ENCODE measurements around the gene PTTG1IP.
A peak's percentile ranks its signal among the peaks of the same experiment; 100 is the strongest.

The PTTG1IP gene

GRCh38 chr21:44893948-44894656, 20.6 kb upstream of the PTTG1IP start:
- no peak for TF ChIP-seq ZNF501 (tag by site-specific recombination; IDR thresholded peaks at IDR 0.05)
- TF ChIP-seq SP7 (tag by site-specific recombination; IDR thresholded peaks at IDR 0.05): no peak
- peak; percentile 35; the same call in 1 of the 2 replicates for TF ChIP-seq ZNF544 (tag by site-specific recombination; IDR thresholded peaks at IDR 0.05)
- TF ChIP-seq BCL11A (tag by site-specific recombination; IDR thresholded peaks at IDR 0.05; ENCODE audit: low read depth): no peak
- peak; percentile 68; the same call in 1 of the 2 replicates for TF ChIP-seq GLIS1 (tag by site-specific recombination; IDR thresholded peaks at IDR 0.05)
- no peaks in the 10 kb centered on the region for H3K4me1 ChIP-seq (ENCODE audit: control insufficient read depth, insufficient read depth, low read length)
- ChIA-PET CTCF (interaction anchor here (0.6 to 3.7 kb wide), 13 partner anchors 13 to 401 kb away, joined by 3 to 25 read pairs (median 4); no protein-coding TSS in a partner anchor), POLR2A (interaction anchor here (0.7 kb wide), 1 partner anchor 19 kb away, joined by 3 read pairs; no protein-coding TSS in a partner anchor)
- H3K4me3 ChIP-seq (ENCODE audit: low read depth, low read length): no peak overlapping the region
- H3K36me3 ChIP-seq (ENCODE audit: control insufficient read depth in 2 of 2, insufficient read depth in 1 of 2, low read length in 2 of 2): no peaks in the 10 kb centered on the region
- H3K9me3 ChIP-seq (ENCODE audit: control insufficient read depth, insufficient read depth, low read depth, low read length): no peaks in the 10 kb centered on the region
- no peak overlapping the region for H3K27ac ChIP-seq (ENCODE audit: extremely low read depth, low read depth, low read length)

GRCh38 chr21:44893278-44893556, 19.7 kb upstream of the PTTG1IP start:
- ChIA-PET POLR2A (interaction anchor here (1.0 kb wide), 1 partner anchor 20 kb away, joined by 3 read pairs; the partner anchor contains the start of gene PTTG1IP), CTCF (interaction anchor here (0.6 to 3.7 kb wide), 19 partner anchors 12 to 402 kb away, joined by 3 to 25 read pairs (median 4); no protein-coding TSS in a partner anchor)
- Histone ChIP-seq H3K4me1 (ENCODE audit: control insufficient read depth, insufficient read depth, low read length) (no peaks in the 10 kb centered on the region), H3K27ac (ENCODE audit: extremely low read depth, low read depth, low read length) (no peak overlapping the region), H3K4me3 (ENCODE audit: low read depth, low read length) (no peak overlapping the region), H3K9me3 (ENCODE audit: control insufficient read depth, insufficient read depth, low read depth, low read length) (no peaks in the 10 kb centered on the region), H3K36me3 (ENCODE audit: control insufficient read depth in 2 of 2, insufficient read depth in 1 of 2, low read length in 2 of 2) (no peaks in the 10 kb centered on the region)
- TF ChIP-seq ZSCAN18 (tag by site-specific recombination; IDR thresholded peaks at IDR 0.05): no peak
- no peak for TF ChIP-seq ZNF626 (tag by site-specific recombination; IDR thresholded peaks at IDR 0.05)
- TF ChIP-seq ZNF544 (tag by site-specific recombination; IDR thresholded peaks at IDR 0.05): no peak
- no peak for TF ChIP-seq ZNF37A (tag by site-specific recombination; IDR thresholded peaks at IDR 0.05)
- TF ChIP-seq ZNF830 (tag by site-specific recombination; IDR thresholded peaks at IDR 0.05; ENCODE audit: low read depth): no peak
- TF ChIP-seq SP2 (tag by site-specific recombination; IDR thresholded peaks at IDR 0.05): no peak
- no peak for TF ChIP-seq ZNF391 (tag by site-specific recombination; IDR thresholded peaks at IDR 0.05; ENCODE audit: borderline replicate concordance, low read depth)
- no peak for TF ChIP-seq ZNF341 (tag by site-specific recombination; IDR thresholded peaks at IDR 0.05; ENCODE audit: low read depth)
- no peak for TF ChIP-seq KLF7 (tag by site-specific recombination; IDR thresholded peaks at IDR 0.05; ENCODE audit: borderline replicate concordance)
- TF ChIP-seq ZNF221 (tag by site-specific recombination; IDR thresholded peaks at IDR 0.05; ENCODE audit: borderline replicate concordance): no peak
- TF ChIP-seq ZNF398 (tag by site-specific recombination; IDR thresholded peaks at IDR 0.05): no peak
- no peak for TF ChIP-seq ZNF169 (tag by site-specific recombination; IDR thresholded peaks at IDR 0.05)
- no peak for TF ChIP-seq SP3 (tag by site-specific recombination; IDR thresholded peaks at IDR 0.05)
- no peak for TF ChIP-seq ZBTB11 (tag by site-specific recombination; conservative IDR thresholded peaks at IDR 0.05; ENCODE audit: low read depth)
- TF ChIP-seq ZNF350 (tag by site-specific recombination; IDR thresholded peaks at IDR 0.05): no peak
- no peak for TF ChIP-seq ZNF26 (tag by site-specific recombination; IDR thresholded peaks at IDR 0.05)

Measured in HEK293 (cell line).